ENCODE measurements around the gene FGFRL1.

DNA sequence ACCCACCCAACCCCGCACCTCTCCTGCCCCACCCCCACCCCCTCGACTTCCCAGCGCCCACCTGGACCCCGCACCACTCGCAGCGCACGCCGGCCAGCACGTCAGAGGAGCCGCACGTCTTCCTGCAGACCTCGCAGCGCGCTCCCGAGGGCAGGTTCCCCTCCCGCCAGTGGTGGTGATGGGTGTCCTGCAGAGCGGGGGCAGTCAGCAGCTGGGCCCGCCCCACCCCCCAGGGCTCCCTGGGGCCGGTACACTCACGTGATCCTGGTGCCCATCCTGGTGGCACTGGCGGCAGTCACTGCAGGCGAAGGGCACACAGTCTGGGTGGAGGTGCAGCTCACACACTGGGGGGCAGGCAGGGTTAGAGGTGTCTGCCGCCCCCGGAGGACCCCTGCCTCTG lies 43.2 kb upstream of the FGFRL1 start:
- TF ChIP-seq CTCF (IDR thresholded peaks at IDR 0.05) (no peak), POLR2A (IDR thresholded peaks at IDR 0.05) (no peak)

All from breast epithelium (tissue), 3 donors.